Gastrocnemius medialis (tissue), 4 donors: ENCODE measurements around the gene BRAF. TPM values are rescaled to one million over a fixed set of nuclear protein-coding genes. Genes with fewer than 3 reads are reported as not detected.
"Not testable (repeated sequence)": the region's sequence is repeated elsewhere in the genome, so short reads cannot be mapped to it uniquely, and the experiment has no call there.

Source experiments
- ATAC-seq, 2 donors: fragments of 150-250 bp; one replicate each; pipeline ENCODE4 v1.9.1; 2016
- DNase-seq, 2 donors: peaks; one replicate each; pipeline ENCODE4 v3.0.0-alpha.2; 2019
- H3K27ac ChIP-seq, 4 donors: fragments of 200-600 bp; sonication (generic); 1 replicate in 1 of 4; 2 replicates in 3 of 4; pipeline ENCODE4 v1.5.1; 2016 to 2018; ENCODE audit warnings: mild to moderate bottlenecking in 2 of 4, moderate library complexity in 1 of 4
- H3K27me3 ChIP-seq, 3 donors: fragments of 200-600 bp; sonication (generic) in 2 of 3; 1 replicate in 1 of 3; 2 replicates in 2 of 3; pipeline versions ENCODE4 v1.5.1 to v1.6.0; 2016 to 2019; ENCODE audit warnings: mild to moderate bottlenecking in 1 of 3, moderate library complexity in 1 of 3
- H3K36me3 ChIP-seq, 2 donors: fragments of 200-600 bp; sonication (generic) in 1 of 2; one replicate each; pipeline ENCODE4 v1.5.1; 2017 to 2018
- H3K4me1 ChIP-seq, 2 donors: fragments of 200-600 bp; sonication (generic) in 1 of 2; one replicate each; pipeline ENCODE4 v1.5.1; 2016 to 2017; ENCODE audit warnings: mild to moderate bottlenecking in 2 of 2
- H3K4me3 ChIP-seq, 4 donors: fragments of 200-600 bp; sonication (generic) in 3 of 4; 1 replicate in 1 of 4; 2 replicates in 3 of 4; pipeline ENCODE4 v1.5.1; 2016 to 2019; ENCODE audit warnings: mild to moderate bottlenecking in 2 of 4
- H3K9me3 ChIP-seq, 3 donors: fragments of 200-600 bp; sonication (generic) in 2 of 3; 1 replicate in 1 of 3; 2 replicates in 2 of 3; pipeline ENCODE4 v1.5.1; 2016 to 2019
- POLR2A ChIP-seq, 2 donors: fragments of 450-650 bp; IDR thresholded peaks; one replicate each; pipeline ENCODE4 v1.6.1; 2017; ENCODE audit warnings: antibody characterized with exemption in 2 of 2, mild to moderate bottlenecking in 2 of 2, moderate library complexity in 2 of 2
- in situ Hi-C, 4 donors: fragments of 200-750 bp; cut with MboI; loops; one replicate each; pipeline versions ENCODE4 v1.15.0 to v1.8.0; 2017; ENCODE audit warnings: low sequenced_read_pairs in 4 of 4
- intact Hi-C: fragments of 100-400 bp; cut with DNase I; formaldehyde crosslinking; loops from one replicate; pipeline ENCODE4 v1.15.1; 2023; ENCODE audit warnings: low total_unique reads
- total RNA-seq, 4 donors: library from RNA; depleted of rRNA; stranded (reverse); fragments of >200 nt; gene quantifications; one replicate each; pipeline versions ENCODE4 v1.1.0 to v1.2.3, GENCODE V29; 2016
- TF ChIP-seq, protein P1 (sequence below), 5 experiments: fragments of 450-650 bp in 3 of 5; fragments of 200-600 bp in 2 of 5; sonication (generic) in 2 of 5; IDR thresholded peaks in 4 of 5; conservative IDR thresholded peaks in 1 of 5; 1 replicate in 4 of 5; 2 replicates in 1 of 5; pipeline ENCODE4 v1.5.1; 2016 to 2019; ENCODE audit warnings: antibody characterized with exemption in 5 of 5, mild to moderate bottlenecking in 3 of 5, moderate library complexity in 3 of 5

Gene BRAF
- total RNA-seq, 4 donors from 2014 or later, result 10.0 to 28.4 (median 19.2) TPM

DNA sequence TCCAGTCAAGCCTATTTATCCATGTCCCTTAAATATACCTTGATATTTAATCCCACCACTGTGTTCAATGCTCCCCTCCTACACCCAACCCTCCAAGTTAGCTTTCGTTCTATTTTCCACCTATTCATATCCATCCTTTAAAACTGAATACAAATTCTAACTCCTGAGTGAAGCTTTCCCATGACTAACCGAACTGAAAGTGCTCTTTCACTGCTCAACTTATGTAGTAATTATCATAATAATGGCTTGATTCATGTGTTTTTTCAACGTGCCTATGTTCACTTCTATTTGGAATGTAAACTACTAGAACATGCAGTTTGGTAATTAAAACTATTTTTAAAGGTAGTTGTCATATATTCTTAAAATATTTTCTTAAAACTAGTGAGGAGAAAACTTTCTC is 170.2 kb downstream of the BRAF start:
- H3K36me3 ChIP-seq, result no peaks in the 10 kb centered on the region
- ATAC-seq (no peak), DNase-seq (no peak)
- in situ Hi-C loops, result no loop called here
- intact Hi-C loops, result no loop called here
- no peak for TF ChIP-seq POLR2A (IDR thresholded peaks at IDR 0.05)
- no peak overlapping the region for H3K27ac ChIP-seq
- H3K27me3 ChIP-seq, result no peaks in the 10 kb centered on the region
- H3K9me3 ChIP-seq, result no peaks in the 10 kb centered on the region
- H3K4me1 ChIP-seq, result no peaks in the 10 kb centered on the region
- H3K4me3 ChIP-seq, result no peak overlapping the region

DNA sequence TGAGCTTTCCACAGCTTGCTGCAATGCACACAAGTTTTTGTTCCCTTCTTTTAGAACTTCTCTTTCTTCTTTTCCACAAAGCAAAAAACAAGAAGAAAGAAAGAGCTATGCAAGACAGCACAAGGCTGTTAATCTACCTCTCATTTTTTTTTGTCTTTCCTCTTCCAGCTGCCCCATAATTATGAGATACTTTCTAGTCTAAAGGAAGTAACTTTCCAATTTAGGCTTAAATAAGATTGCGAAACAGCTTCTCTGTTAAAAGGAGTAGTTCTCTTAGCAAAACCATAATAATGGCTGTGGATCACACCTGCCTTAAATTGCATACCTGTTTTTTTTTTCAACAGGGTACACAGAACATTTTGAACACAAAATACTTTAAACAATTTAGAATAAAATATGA is 172.2 kb downstream of the BRAF start:
- H3K4me1 ChIP-seq, result no peaks in the 10 kb centered on the region
- in situ Hi-C loops (no loop called here), intact Hi-C loops (no loop called here)
- TF ChIP-seq POLR2A (IDR thresholded peaks at IDR 0.05), result no peak
- TF ChIP-seq, protein P1, sequence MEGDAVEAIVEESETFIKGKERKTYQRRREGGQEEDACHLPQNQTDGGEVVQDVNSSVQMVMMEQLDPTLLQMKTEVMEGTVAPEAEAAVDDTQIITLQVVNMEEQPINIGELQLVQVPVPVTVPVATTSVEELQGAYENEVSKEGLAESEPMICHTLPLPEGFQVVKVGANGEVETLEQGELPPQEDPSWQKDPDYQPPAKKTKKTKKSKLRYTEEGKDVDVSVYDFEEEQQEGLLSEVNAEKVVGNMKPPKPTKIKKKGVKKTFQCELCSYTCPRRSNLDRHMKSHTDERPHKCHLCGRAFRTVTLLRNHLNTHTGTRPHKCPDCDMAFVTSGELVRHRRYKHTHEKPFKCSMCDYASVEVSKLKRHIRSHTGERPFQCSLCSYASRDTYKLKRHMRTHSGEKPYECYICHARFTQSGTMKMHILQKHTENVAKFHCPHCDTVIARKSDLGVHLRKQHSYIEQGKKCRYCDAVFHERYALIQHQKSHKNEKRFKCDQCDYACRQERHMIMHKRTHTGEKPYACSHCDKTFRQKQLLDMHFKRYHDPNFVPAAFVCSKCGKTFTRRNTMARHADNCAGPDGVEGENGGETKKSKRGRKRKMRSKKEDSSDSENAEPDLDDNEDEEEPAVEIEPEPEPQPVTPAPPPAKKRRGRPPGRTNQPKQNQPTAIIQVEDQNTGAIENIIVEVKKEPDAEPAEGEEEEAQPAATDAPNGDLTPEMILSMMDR (IDR thresholded peaks at IDR 0.05 in 4 of 5, conservative IDR thresholded peaks at IDR 0.05 in 1 of 5), result no peak
- H3K4me3 ChIP-seq, result no peak overlapping the region
- no peak for ATAC-seq
- H3K27ac ChIP-seq, result no peak overlapping the region
- H3K27me3 ChIP-seq, result no peaks in the 10 kb centered on the region
- no peak for DNase-seq
- no peaks in the 10 kb centered on the region for H3K36me3 ChIP-seq
- H3K9me3 ChIP-seq, result no peaks in the 10 kb centered on the region

DNA sequence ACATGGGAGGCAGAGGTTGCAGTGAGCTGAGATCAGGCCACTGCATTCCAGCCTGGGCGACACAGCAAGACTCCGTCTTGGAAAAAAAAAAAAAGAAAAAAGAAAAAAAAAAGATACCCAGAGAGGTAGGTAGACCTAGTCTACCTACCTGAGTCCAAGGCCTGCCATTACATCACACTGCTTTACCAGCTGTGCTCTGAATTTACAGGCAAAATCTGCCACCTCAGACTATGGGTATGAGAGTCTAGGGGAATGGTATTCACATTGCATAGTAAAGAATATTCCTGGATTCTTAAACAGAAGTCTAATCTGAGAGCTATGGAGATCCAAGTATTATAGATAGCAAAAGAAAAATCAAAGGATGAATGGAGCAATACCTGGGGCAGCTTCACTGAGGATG is 178.0 kb downstream of the BRAF start:
- H3K36me3 ChIP-seq, result no peaks in the 10 kb centered on the region
- no peak overlapping the region for H3K27ac ChIP-seq
- DNase-seq (no peak), ATAC-seq (no peak)
- no peak for TF ChIP-seq POLR2A (IDR thresholded peaks at IDR 0.05)
- TF ChIP-seq, protein P1 (IDR thresholded peaks at IDR 0.05 in 4 of 5, conservative IDR thresholded peaks at IDR 0.05 in 1 of 5), result no peak
- no peaks in the 10 kb centered on the region for H3K4me1 ChIP-seq
- in situ Hi-C loops (no loop called here), intact Hi-C loops (no loop called here)
- H3K9me3 ChIP-seq, result no peaks in the 10 kb centered on the region
- H3K27me3 ChIP-seq, result no peaks in the 10 kb centered on the region
- no peak overlapping the region for H3K4me3 ChIP-seq

DNA sequence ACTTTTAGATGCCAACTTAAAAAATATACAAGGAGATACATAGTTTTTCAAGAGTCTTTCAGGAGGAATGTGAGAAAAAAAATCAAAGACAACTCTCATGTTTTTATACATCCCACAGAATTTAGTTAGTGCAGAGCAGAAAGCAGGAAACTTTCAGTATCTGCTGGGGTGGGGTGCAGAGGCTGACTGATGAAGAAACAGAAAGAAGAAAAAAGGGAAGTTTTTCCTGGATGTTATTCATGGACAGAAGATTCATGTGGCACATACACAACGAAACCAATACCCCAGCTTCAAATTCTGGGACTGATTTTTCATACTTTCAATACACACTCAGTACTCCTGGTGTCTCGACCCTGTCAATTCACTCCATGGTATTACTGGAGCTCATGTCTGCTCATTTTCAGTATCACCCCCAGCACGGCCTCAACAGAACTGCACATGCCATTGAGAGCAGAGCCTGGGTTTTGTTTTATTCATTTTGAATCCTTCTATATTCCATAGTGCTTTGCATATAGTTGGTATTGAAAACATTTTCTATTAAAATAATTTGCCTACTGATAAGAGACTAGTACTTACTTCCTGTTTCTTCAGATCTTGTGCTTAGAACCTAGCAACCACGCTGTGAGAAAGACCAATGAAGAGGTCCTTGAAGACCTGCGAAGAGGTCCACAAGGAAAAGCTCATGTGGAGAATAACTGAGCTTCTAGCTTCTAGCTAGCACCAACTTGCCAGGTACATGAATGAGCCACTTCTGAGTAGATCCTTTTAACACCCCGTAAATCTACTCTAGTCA is 179.3 kb downstream of the BRAF start:
- DNase-seq, result no peak

DNA sequence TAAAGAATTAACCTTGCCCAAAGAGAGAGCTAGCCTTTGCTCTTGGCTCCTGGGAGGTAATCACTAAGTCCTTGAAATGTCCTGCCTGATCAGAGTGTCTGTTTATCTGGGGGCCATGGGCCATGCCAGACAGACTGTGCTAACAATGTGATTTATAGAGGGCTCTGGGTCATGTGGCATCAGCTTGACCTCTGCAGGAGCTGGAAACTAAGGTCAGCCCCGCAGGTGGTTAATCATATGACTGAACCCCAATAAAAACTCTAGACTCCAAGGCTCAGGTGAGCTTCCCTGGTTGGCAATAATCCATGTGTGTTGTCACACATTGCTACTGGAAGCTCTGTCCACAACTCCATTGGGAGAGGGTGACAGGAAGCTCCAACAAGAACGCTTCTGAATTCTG is 180.7 kb downstream of the BRAF start:
- Histone ChIP-seq H3K27me3 (no peaks in the 10 kb centered on the region), H3K27ac (no peak overlapping the region), H3K4me1 (no peaks in the 10 kb centered on the region), H3K36me3 (peaks cover 0 to 8% of the 10 kb centered on the region in 2 donors), H3K9me3 (no peaks in the 10 kb centered on the region), H3K4me3 (no peak overlapping the region)
- intact Hi-C loops (no loop called here), in situ Hi-C loops (no loop called here)
- ATAC-seq, result no peak
- no peak for DNase-seq
- TF ChIP-seq POLR2A (IDR thresholded peaks at IDR 0.05), result no peak
- TF ChIP-seq, protein P1 (IDR thresholded peaks at IDR 0.05 in 4 of 5, conservative IDR thresholded peaks at IDR 0.05 in 1 of 5), result no peak

More for the DNA sequence above, 179.3 kb downstream of the BRAF start:
- TF ChIP-seq POLR2A (IDR thresholded peaks at IDR 0.05), result no peak
- TF ChIP-seq, protein P1 (IDR thresholded peaks at IDR 0.05 in 4 of 5, conservative IDR thresholded peaks at IDR 0.05 in 1 of 5), result no peak
- no peak overlapping the region for H3K27ac ChIP-seq
- H3K27me3 ChIP-seq, result no peaks in the 10 kb centered on the region
- in situ Hi-C loops, result no loop called here
- no peak overlapping the region for H3K4me3 ChIP-seq
- intact Hi-C loops, result no loop called here
- H3K9me3 ChIP-seq, result no peaks in the 10 kb centered on the region
- ATAC-seq, result no peak
- H3K4me1 ChIP-seq, result no peaks in the 10 kb centered on the region
- no peaks in the 10 kb centered on the region for H3K36me3 ChIP-seq

DNA sequence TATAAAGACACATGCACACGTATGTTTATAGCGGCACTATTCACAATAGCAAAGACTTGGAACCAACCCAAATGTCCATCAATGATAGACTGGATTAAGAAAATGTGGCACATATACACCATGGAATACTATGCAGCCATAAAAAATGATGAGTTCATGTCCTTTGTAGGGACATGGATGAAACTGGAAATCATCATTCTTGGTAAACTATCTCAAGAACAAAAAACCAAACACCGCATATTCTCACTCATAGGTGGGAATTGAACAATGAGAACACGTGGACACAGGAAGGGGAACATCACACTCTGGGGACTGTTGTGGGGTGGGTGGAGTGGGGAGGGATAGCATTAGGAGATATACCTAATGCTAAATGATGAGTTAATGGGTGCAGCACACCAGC is 181.5 kb downstream of the BRAF start:
- H3K4me3 ChIP-seq, DNase-seq, intact Hi-C loops, H3K4me1 ChIP-seq, in situ Hi-C loops, H3K9me3 ChIP-seq, H3K27ac ChIP-seq, ATAC-seq, H3K27me3 ChIP-seq: not testable (repeated sequence)
- peaks cover 0 to 15% of the 10 kb centered on the region in 2 donors for H3K36me3 ChIP-seq
